ENCODE measurements around the gene GRXCR1. TPM values are rescaled to one million over a fixed set of nuclear protein-coding genes. Genes with fewer than 3 reads are reported as not detected.

Gene GRXCR1
- total RNA-seq, 2 experiments from 2014 or later, result not detected

DNA sequence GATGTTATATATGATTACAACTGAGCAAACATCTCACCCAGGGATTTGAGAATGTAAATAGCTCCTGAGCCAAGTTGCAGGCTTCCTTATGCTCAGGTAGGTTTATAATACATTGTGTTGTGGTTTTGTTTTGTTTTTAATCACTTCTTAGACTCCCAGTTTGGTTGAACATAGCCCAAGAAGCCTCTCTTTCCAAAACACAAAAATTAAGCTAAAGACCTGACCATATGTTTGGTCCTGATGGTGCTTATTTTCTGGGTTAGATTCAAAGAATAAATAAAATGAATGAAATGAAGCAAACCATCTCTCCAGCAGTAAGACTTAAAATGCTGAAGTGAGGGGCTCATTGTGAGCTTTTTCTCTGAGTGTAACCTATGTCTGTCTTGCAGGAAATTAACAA is 93.5 kb downstream of the GRXCR1 start:
- no peak for DNase-seq
- no peaks in the 10 kb centered on the region for H3K4me1 Mint-ChIP-seq
- H3K27ac Mint-ChIP-seq, result no peak overlapping the region
- H3K36me3 Mint-ChIP-seq, result peaks cover 2% of the 10 kb centered on the region
- no peak overlapping the region for H3K4me3 Mint-ChIP-seq
- H3K27me3 Mint-ChIP-seq, result no peaks in the 10 kb centered on the region
- H3K9me3 Mint-ChIP-seq, result peaks cover 10% of the 10 kb centered on the region

DNA sequence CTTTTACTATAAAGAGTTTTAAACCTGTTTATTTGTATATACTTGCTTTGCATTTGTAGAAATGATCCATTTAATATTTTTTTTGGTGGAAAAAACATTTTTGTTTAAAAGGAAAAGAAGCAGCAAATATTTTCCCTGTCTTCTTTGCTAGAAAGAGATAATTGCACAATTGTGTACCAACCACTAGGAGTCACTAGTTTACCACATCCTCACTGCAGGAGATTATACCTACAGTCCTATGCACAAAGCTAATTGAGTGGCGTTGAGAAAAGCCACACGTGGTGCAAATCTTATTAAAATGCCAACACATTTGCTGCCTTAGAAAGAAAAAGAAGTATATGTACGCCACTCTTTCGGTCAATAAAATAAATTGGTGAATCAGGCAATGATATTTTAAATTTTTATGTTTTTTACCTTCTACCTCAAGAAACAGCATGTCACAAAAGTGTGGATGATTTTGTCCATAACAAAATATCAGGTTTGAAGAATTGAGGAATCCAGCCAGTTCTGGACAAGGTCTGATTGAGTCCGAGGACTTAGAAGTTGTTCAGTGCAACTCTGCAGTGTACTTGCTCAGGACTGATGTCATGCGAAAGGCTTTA is 102.9 kb downstream of the GRXCR1 start:
- Mint-ChIP-seq H3K27me3 (no peaks in the 10 kb centered on the region), H3K9me3 (peaks cover 2% of the 10 kb centered on the region), H3K4me1 (no peaks in the 10 kb centered on the region), H3K4me3 (no peak overlapping the region), H3K36me3 (no peaks in the 10 kb centered on the region), H3K27ac (no peak overlapping the region)
- DNase-seq, result no peak

DNA sequence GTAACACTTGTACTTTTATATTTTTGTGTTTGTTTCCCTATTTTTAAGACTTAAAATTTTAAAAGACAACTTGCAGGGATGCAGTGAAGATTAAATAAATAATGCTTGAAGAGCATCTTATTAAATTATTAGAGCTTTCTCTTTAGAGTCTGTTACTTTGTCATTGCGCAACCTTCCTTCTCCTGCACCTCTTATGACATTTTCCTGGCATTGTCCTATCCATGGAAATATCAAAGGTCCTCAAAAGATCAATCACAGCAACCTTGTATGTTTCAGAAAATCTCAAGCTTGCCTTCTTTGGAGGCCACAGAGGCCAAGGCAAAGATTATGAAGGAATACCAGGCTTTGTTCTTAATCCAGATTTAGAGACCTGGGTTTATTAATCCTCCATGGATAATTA is 116.3 kb downstream of the GRXCR1 start:
- Mint-ChIP-seq H3K4me1 (no peaks in the 10 kb centered on the region), H3K4me3 (no peak overlapping the region), H3K27me3 (no peaks in the 10 kb centered on the region), H3K9me3 (peaks cover 12% of the 10 kb centered on the region), H3K36me3 (no peaks in the 10 kb centered on the region), H3K27ac (no peak overlapping the region)
- DNase-seq, result no peak

DNA sequence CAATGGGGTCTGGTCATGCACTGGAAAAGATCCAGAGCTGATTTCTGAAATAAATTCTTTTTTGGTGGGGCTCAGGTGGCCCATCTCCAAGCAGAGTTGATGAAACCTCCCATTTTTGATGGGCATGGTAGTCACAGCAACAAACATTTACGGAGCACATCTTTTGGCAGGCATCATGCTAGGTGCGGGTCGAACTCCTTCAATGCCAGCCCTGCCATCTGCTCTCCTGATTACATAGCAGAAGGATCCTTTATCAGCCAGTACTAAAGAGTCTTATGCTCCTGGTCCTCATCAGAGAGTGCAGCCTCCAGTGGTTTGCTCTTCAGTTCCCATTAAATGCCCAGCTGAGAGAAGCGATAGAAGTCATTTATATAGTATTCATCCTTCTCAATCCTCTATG is 121.7 kb downstream of the GRXCR1 start:
- H3K27ac Mint-ChIP-seq, result no peak overlapping the region
- H3K27me3 Mint-ChIP-seq, result no peaks in the 10 kb centered on the region
- no peak for DNase-seq
- no peaks in the 10 kb centered on the region for H3K4me1 Mint-ChIP-seq
- H3K9me3 Mint-ChIP-seq, result no peaks in the 10 kb centered on the region
- H3K4me3 Mint-ChIP-seq, result no peak overlapping the region
- no peaks in the 10 kb centered on the region for H3K36me3 Mint-ChIP-seq

DNA sequence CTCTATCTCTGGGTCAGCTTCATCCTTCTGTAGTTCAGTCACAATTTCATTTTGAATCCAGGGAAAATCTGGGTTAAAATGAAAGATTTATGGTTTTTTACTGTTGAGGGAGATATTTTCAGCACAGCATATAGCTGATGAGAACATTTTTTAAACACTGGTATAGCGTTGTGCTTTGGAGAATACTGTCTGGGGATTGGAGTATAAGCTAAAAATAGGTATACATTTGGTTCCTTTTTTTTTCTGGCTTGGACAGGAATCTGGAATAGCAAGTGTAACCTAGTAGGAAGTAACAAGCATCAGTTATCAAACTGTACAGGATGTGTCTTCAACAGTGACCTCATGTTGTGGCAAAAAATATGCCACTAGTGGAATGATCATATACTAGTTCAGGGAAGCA is 149.1 kb downstream of the GRXCR1 start:
- Mint-ChIP-seq H3K4me1 (no peaks in the 10 kb centered on the region), H3K27me3 (no peaks in the 10 kb centered on the region), H3K36me3 (no peaks in the 10 kb centered on the region), H3K4me3 (no peak overlapping the region), H3K27ac (no peak overlapping the region), H3K9me3 (no peaks in the 10 kb centered on the region)
- no peak for DNase-seq

DNA sequence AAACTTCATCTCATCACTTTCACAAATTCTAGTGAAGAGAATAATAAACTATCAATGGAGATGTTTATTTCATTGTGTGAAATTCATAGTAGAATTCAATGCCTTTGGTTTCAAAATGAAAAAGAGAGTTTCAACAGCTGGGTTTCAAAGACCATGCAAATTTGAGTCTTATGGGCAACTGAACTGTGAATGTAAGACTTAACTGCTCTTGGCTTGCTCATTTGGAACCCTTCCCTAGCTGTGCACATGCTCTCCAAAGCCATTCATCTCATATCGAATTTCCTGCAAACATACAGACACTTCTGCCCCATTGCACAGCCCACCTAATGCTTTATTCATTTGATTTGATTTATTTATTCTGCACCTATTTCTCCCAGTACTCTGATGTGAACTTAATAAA is 154.5 kb downstream of the GRXCR1 start:
- H3K27ac Mint-ChIP-seq, result no peak overlapping the region
- no peak overlapping the region for H3K4me3 Mint-ChIP-seq
- no peaks in the 10 kb centered on the region for H3K4me1 Mint-ChIP-seq
- no peaks in the 10 kb centered on the region for H3K36me3 Mint-ChIP-seq
- H3K9me3 Mint-ChIP-seq, result no peaks in the 10 kb centered on the region
- no peaks in the 10 kb centered on the region for H3K27me3 Mint-ChIP-seq
- no peak for DNase-seq

DNA sequence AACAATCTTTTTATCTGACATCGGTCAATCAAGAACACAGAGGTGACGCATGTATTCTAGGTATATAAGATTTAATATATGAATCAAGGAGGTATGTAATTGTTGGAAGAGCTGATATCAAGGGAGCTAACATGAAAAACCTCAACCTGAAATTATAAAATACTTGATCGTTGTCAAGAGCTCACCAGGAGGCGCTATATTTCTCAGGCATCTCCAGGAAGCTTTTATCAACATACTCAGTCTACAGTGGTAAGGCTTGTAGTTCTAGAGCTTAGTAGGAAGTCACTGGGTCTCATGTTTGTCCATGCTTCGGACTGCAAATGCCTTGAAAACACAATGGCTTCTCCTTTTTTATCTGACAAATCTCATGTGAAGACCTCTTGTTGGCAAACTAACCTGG is 156.1 kb downstream of the GRXCR1 start:
- H3K4me3 Mint-ChIP-seq, result no peak overlapping the region
- H3K27me3 Mint-ChIP-seq, result no peaks in the 10 kb centered on the region
- H3K9me3 Mint-ChIP-seq, result no peaks in the 10 kb centered on the region
- no peaks in the 10 kb centered on the region for H3K4me1 Mint-ChIP-seq
- DNase-seq, result no peak
- no peaks in the 10 kb centered on the region for H3K36me3 Mint-ChIP-seq
- no peak overlapping the region for H3K27ac Mint-ChIP-seq

DNA sequence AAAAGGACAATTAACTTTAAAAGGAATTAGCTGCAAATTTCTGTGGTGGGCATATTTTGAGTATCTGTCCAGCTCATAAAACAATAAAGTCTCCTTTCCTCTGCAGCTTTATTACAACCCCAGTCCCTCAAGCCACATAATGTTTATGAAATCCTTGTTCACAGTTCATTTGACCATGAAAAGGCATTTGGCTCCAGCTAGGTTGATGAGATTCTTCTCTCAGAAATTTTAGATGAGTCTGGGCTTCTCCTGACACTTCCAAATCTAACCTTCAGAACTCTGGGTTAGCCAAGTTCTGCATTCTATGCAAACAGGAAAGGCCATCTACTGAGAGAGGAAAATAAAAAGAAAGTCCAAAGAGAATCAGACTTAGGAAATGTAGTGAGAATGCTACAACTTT is 156.8 kb downstream of the GRXCR1 start:
- Mint-ChIP-seq H3K36me3 (no peaks in the 10 kb centered on the region), H3K27ac (no peak overlapping the region)

DNA sequence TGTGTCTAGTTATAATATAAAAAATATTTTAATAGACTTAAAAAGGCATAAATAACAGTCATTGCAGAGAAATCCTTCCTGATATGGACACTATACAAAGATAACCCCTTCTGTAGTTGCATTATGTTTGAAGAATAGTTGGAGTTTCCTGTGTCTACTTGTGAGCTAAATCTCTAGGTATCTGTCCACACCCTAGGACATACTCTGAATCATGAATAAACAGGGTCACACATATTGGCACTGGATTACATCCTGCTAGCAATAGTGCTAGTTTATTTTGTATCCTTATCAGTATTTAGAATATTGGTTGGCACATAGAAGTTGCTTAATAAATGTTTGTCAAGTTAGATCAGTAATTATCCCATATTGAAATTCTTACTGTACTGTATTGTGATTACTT is 173.9 kb downstream of the GRXCR1 start:
- H3K4me1 Mint-ChIP-seq, result no peaks in the 10 kb centered on the region
- no peak overlapping the region for H3K4me3 Mint-ChIP-seq
- H3K9me3 Mint-ChIP-seq, result no peaks in the 10 kb centered on the region
- no peaks in the 10 kb centered on the region for H3K36me3 Mint-ChIP-seq
- H3K27me3 Mint-ChIP-seq, result no peaks in the 10 kb centered on the region
- no peak overlapping the region for H3K27ac Mint-ChIP-seq
- no peak for DNase-seq

More for the DNA sequence above, 156.8 kb downstream of the GRXCR1 start:
- H3K4me3 Mint-ChIP-seq, result no peak overlapping the region
- no peaks in the 10 kb centered on the region for H3K27me3 Mint-ChIP-seq
- H3K9me3 Mint-ChIP-seq, result no peaks in the 10 kb centered on the region
- no peak for DNase-seq
- H3K4me1 Mint-ChIP-seq, result no peaks in the 10 kb centered on the region

DNA sequence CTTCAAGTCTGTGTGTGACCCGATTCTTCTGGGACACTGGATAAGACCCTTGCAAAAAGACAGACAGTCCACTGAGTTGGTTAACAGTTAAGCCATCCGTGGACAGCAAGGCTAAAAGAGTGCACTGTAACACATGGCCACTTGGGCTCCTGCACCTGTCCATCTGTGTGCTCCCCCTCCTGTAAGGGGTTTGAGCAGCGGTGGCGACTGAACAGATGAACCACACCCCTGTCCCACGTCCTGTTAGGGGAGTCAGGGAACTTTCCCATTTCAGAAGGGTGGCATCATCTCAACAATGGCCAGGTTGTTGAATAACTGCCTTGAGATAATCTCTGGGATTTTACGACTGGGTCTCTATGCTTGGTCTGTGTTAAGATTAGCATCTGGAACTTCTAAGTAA is 178.6 kb downstream of the GRXCR1 start:
- Mint-ChIP-seq H3K4me3 (no peak overlapping the region), H3K4me1 (no peaks in the 10 kb centered on the region), H3K36me3 (no peaks in the 10 kb centered on the region), H3K27ac (no peak overlapping the region), H3K27me3 (no peaks in the 10 kb centered on the region), H3K9me3 (no peaks in the 10 kb centered on the region)
- no peak for DNase-seq

Other genes with a start within 250 kb of the GRXCR1 start
- 10 to 100 TPM; 23.8 to 24.7 TPM for gene ATP8A1, start 235.6 kb upstream of the GRXCR1 start, total RNA-seq